Measurements from ENCODE around the gene EPB41L2. TPM values are rescaled to one million over a fixed set of nuclear protein-coding genes. Genes with fewer than 3 reads are reported as not detected.
"Not testable (repeated sequence)": the region's sequence is repeated elsewhere in the genome, so short reads cannot be mapped to it uniquely, and the experiment has no call there.

The EPB41L2 gene
- total RNA-seq, 1 donor from 2014 or later: 61.8 TPM

DNA sequence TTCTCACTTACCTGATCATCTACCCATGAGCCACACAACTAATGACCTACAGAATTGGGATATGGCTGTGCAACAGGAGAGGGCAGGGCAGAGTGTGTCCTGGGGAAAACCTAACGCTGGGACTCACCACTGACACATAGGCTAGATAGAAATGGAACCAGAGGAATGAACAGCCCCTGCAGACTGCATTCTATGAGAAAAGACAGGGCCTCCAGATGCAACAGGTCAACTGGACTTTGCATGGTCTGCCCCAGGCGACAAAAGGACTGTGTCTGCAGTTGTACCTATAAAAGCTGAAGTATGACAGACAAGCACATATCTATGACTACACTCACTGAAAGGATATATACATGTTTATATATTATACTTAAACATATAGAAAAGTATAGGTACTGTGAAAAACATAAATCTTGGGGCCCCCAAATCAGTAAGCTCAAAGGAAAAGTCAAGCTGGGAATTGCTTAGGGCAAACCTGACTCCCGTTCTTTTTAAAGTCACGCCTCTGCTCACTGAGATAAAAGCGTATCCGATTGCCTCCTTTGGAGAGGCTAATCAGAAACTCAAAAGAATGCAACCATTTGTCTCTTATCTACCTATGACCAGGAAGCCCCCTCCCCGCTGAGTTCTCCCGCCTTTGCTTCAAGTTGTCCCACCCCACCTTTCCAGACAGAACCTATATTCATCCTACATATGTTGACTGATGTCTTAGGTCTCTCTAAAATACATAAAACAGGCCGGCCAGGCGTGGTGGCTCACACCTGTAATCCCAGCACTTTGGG lies 68.5 kb downstream of the EPB41L2 start:
- Histone ChIP-seq H3K9me3 (ENCODE audit: low read depth) (no peaks in the 10 kb centered on the region), H3K27me3 (no peaks in the 10 kb centered on the region), H2AFZ (replicated peaks) (no peak overlapping the region), H3F3A (ENCODE audit: low read depth) (no peaks in the 10 kb centered on the region), H3K79me2 (ENCODE audit: low read depth) (peaks cover 42% of the 10 kb centered on the region), H3K4me2 (no peak overlapping the region), H3K4me1 (peaks cover 17% of the 10 kb centered on the region), H4K20me1 (ENCODE audit: low read depth) (peaks cover 25% of the 10 kb centered on the region), H3K27ac (no peak overlapping the region), H3K36me3 (no peaks in the 10 kb centered on the region), H3K9ac (no peak overlapping the region), H3K4me3 (no peak overlapping the region)
- Mint-ChIP-seq H3K4me3 (no peak overlapping the region), H3K27me3 (ENCODE audit: insufficient read depth, low read depth) (peaks cover 4% of the 10 kb centered on the region), H3K4me1 (peaks cover 9% of the 10 kb centered on the region), H3K27ac (no peak overlapping the region), H3K36me3 (peaks cover 5% of the 10 kb centered on the region), H3K9me3 (peaks cover 15% of the 10 kb centered on the region)
- TF ChIP-seq EZH2 (IDR thresholded peaks at IDR 0.05) (no peak), EZH2phosphoT487 (IDR thresholded peaks at IDR 0.05) (no peak)
- TF ChIP-seq, protein P1, sequence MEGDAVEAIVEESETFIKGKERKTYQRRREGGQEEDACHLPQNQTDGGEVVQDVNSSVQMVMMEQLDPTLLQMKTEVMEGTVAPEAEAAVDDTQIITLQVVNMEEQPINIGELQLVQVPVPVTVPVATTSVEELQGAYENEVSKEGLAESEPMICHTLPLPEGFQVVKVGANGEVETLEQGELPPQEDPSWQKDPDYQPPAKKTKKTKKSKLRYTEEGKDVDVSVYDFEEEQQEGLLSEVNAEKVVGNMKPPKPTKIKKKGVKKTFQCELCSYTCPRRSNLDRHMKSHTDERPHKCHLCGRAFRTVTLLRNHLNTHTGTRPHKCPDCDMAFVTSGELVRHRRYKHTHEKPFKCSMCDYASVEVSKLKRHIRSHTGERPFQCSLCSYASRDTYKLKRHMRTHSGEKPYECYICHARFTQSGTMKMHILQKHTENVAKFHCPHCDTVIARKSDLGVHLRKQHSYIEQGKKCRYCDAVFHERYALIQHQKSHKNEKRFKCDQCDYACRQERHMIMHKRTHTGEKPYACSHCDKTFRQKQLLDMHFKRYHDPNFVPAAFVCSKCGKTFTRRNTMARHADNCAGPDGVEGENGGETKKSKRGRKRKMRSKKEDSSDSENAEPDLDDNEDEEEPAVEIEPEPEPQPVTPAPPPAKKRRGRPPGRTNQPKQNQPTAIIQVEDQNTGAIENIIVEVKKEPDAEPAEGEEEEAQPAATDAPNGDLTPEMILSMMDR (IDR thresholded peaks at IDR 0.05): no peak
- no peak for DNase-seq (ENCODE audit: low spot score)

DNA sequence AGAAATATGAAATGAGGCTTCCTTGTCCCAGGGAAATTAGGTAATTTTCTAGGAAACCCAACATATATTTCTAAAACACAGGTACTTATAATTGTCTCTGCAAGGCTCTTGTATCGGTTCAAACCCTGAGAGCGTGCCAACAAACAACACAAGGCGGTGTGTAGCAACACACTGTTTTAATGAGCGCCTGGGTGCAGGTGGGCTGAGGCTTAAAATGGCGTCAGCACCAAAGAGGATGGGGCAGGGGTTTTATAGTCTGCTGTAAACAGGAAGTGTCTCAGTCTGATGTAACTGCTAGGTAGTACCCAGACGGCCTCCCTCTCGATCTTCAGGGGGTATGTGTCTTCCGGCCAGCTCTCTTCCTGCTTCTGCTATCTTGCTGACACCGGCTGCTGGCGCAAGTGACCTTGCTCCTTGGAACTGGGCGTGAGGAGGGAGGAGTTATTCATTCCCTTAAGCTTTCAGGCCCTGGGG lies 69.7 kb downstream of the EPB41L2 start:
- H3K27me3 Mint-ChIP-seq (ENCODE audit: insufficient read depth, low read depth): peaks cover 4% of the 10 kb centered on the region
- Histone ChIP-seq H3K4me2 (no peak overlapping the region), H3K9ac (no peak overlapping the region), H4K20me1 (ENCODE audit: low read depth) (peaks cover 19% of the 10 kb centered on the region), H2AFZ (replicated peaks) (no peak overlapping the region), H3K4me3 (no peak overlapping the region), H3K36me3 (no peaks in the 10 kb centered on the region), H3K9me3 (ENCODE audit: low read depth) (no peaks in the 10 kb centered on the region), H3K79me2 (ENCODE audit: low read depth) (peaks cover 35% of the 10 kb centered on the region), H3K27ac (no peak overlapping the region), H3K4me1 (peaks cover 16% of the 10 kb centered on the region), H3K27me3 (no peaks in the 10 kb centered on the region), H3F3A (ENCODE audit: low read depth) (no peaks in the 10 kb centered on the region)
- no peak for DNase-seq (ENCODE audit: low spot score)
- H3K27ac Mint-ChIP-seq: no peak overlapping the region
- H3K9me3 Mint-ChIP-seq: peaks cover 15% of the 10 kb centered on the region
- no peak overlapping the region for H3K4me3 Mint-ChIP-seq
- peaks cover 9% of the 10 kb centered on the region for H3K4me1 Mint-ChIP-seq
- peaks cover 4% of the 10 kb centered on the region for H3K36me3 Mint-ChIP-seq
- TF ChIP-seq, protein P1 (IDR thresholded peaks at IDR 0.05): no peak
- TF ChIP-seq EZH2phosphoT487 (IDR thresholded peaks at IDR 0.05): no peak
- no peak for TF ChIP-seq EZH2 (IDR thresholded peaks at IDR 0.05)

DNA sequence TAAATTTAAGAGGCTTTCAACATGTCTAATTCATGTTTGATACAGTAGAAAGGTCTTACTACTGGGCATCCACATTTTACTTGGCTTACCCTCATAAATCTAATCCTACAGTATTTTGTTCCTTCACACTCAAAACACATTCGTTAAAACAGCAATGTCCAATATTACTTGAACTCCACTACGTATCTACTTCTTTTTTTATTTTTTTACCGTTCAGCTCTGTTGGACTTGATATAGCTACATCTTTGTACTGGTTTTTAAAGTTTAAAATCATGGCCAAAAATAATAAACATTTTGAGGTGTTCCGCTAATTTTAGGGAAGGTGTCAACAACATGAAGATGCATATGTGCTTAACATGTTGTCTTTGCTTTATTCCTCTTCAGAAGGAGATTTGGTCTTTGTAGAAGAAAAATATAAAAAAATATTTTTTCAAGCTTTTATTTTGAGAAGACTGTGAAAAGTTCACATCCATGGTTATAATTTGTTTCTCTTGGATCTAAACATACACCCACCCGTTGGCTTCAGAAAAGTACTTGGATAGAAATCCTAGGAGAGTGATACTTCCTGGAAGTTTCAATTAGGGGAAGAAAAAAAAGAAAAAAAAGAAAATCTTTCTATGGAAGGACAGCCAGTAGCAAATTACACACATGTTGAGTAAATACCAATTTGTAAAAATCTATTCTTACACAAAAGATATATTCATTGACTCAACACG lies 71.5 kb downstream of the EPB41L2 start:
- Histone ChIP-seq H2AFZ (replicated peaks) (no peak overlapping the region), H3F3A (ENCODE audit: low read depth) (no peaks in the 10 kb centered on the region), H3K4me3 (no peak overlapping the region), H3K4me2 (no peak overlapping the region), H3K9ac (no peak overlapping the region), H4K20me1 (ENCODE audit: low read depth) (peaks cover 1% of the 10 kb centered on the region), H3K27ac (no peak overlapping the region), H3K4me1 (no peaks in the 10 kb centered on the region), H3K79me2 (ENCODE audit: low read depth) (peaks cover 28% of the 10 kb centered on the region), H3K27me3 (no peaks in the 10 kb centered on the region), H3K9me3 (ENCODE audit: low read depth) (no peaks in the 10 kb centered on the region), H3K36me3 (no peaks in the 10 kb centered on the region)
- H3K4me1 Mint-ChIP-seq: peaks cover 3% of the 10 kb centered on the region
- H3K27ac Mint-ChIP-seq: no peak overlapping the region
- H3K36me3 Mint-ChIP-seq: peaks cover 4% of the 10 kb centered on the region
- TF ChIP-seq, protein P1 (IDR thresholded peaks at IDR 0.05): no peak
- TF ChIP-seq EZH2phosphoT487 (IDR thresholded peaks at IDR 0.05) (no peak), EZH2 (IDR thresholded peaks at IDR 0.05) (no peak)
- no peak for DNase-seq (ENCODE audit: low spot score)
- peaks cover 4% of the 10 kb centered on the region for H3K27me3 Mint-ChIP-seq (ENCODE audit: insufficient read depth, low read depth)
- peaks cover 19% of the 10 kb centered on the region for H3K9me3 Mint-ChIP-seq
- H3K4me3 Mint-ChIP-seq: no peak overlapping the region

DNA sequence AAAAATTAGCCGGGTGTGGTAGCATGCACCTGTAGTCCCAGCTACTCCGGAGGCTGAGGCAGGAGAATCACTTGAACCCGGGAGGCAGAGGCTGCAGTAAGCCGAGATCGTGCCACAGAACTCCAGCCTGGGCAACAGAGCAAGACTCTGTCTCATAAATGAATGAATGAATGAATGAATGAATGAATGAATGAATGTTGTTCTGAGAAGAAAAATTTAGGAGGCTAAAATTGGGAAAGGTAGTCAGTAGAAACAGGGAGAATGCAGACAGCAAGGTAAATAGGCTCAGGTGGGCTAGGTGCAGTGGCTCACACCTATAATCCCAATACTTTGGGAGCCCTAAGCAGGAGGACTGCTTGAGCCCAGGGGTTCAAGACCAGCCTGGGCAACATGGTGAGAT lies 75.5 kb downstream of the EPB41L2 start:
- not testable (repeated sequence) for DNase-seq (ENCODE audit: low spot score); H4K20me1 ChIP-seq (ENCODE audit: low read depth); H3K27me3 ChIP-seq; H3F3A ChIP-seq (ENCODE audit: low read depth); H3K4me2 ChIP-seq; H3K27ac Mint-ChIP-seq; H3K36me3 ChIP-seq; H3K36me3 Mint-ChIP-seq; H3K4me3 Mint-ChIP-seq; H3K4me1 ChIP-seq; H2AFZ ChIP-seq (replicated peaks); H3K9ac ChIP-seq; H3K9me3 ChIP-seq (ENCODE audit: low read depth); H3K4me1 Mint-ChIP-seq; H3K27me3 Mint-ChIP-seq (ENCODE audit: insufficient read depth, low read depth); H3K27ac ChIP-seq; H3K4me3 ChIP-seq
- peaks cover 35% of the 10 kb centered on the region for H3K79me2 ChIP-seq (ENCODE audit: low read depth)
- H3K9me3 Mint-ChIP-seq: peaks cover 24% of the 10 kb centered on the region
